ENCODE measurements around the gene SIX1.

SIX1 gene

DNA sequence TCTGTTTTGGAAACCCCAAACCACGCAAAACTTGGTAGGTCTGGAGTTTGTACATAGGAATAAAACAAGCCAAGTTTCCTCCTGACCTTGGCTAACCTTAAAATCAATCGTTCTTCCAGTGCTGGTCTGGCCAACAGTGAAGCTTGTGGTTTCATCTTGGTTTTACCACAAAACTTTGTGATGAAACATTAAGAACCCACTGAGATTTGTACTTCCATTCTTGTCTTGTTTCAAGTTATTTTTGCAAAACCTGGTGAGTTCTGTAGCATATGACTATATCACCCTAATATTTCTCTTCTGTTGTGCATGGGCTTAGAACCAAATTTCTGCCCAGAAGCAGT, 26.4 kb downstream of the SIX1 start:
- H3K4me3 ChIP-seq (replicated peaks in 1 of 2; ENCODE audit: low read depth in 2 of 2, low read length in 2 of 2): no peak overlapping the region
- TF ChIP-seq CTCF (IDR thresholded peaks at IDR 0.05; ENCODE audit: low read depth, low read length): no peak
- peak; percentile 53 to 62 for DNase-seq (ENCODE audit: low read depth in 2 of 2)

DNA sequence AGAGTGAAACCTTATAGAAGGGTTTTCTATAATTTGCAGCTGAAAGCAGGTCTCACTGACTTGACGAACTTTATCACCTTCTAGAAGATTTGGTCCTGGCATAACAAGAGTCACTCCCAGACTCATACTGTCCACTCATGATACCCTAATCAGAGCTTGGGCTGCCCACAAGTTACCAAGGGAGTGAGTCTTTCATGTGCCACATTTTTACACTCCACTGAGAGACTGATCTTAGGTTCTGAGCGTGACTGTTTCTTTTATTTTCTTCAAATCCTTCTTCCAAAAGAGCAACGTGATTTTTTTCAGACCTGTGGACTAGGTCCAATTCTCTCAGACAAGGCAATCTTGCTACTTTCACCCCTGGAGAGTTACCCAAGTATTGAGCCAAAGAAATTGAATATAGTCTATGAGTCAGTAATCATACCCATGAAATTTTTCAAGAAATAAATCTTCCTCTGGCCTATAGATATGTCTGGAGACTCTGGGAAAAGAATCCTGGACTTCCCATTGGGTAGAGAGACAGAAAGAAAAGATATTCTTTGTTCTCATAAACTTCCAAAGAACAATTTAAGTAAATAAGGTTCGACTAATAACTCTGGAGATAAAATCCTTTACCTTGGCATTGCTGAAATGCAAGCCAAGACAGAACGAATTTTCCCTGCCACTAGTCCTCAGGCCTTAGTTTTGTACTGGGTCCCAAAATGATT, 26.9 kb downstream of the SIX1 start:
- TF ChIP-seq CTCF (IDR thresholded peaks at IDR 0.05; ENCODE audit: low read depth, low read length): no peak
- DNase-seq (ENCODE audit: low read depth in 2 of 2): peak; percentile 27 to 33
- H3K4me3 ChIP-seq (replicated peaks in 1 of 2; ENCODE audit: low read depth in 2 of 2, low read length in 2 of 2): no peak overlapping the region

GRCh38 chr14:60621386-60621785, 27.9 kb downstream of the SIX1 start:
- no peak for TF ChIP-seq CTCF (IDR thresholded peaks at IDR 0.05; ENCODE audit: low read depth, low read length)
- DNase-seq (ENCODE audit: low read depth in 2 of 2): no peak
- H3K4me3 ChIP-seq (replicated peaks in 1 of 2; ENCODE audit: low read depth in 2 of 2, low read length in 2 of 2): no peak overlapping the region

DNA sequence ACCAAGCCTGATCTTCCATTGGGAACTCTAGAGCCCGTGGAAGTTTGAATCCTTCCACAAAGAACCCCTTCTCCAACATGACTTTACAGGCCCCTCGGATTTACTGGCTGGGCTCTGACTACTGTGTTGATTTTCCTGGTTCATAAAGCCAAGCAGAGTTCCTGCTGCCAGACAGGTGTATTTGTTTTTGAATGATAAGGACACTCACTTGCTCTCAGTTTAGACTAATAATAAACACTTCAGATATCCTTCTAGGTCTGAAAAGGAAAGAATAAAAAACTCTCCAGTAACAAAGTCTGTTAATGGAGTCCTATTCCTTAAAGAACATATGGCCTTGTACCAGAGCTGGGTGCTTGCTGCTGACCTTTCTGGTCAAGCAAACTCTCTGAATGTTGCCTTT, 31.0 kb downstream of the SIX1 start:
- DNase-seq (ENCODE audit: low read depth in 2 of 2): no peak
- no peak for TF ChIP-seq CTCF (IDR thresholded peaks at IDR 0.05; ENCODE audit: low read depth, low read length)
- H3K4me3 ChIP-seq (replicated peaks in 1 of 2; ENCODE audit: low read depth in 2 of 2, low read length in 2 of 2): no peak overlapping the region

DNA sequence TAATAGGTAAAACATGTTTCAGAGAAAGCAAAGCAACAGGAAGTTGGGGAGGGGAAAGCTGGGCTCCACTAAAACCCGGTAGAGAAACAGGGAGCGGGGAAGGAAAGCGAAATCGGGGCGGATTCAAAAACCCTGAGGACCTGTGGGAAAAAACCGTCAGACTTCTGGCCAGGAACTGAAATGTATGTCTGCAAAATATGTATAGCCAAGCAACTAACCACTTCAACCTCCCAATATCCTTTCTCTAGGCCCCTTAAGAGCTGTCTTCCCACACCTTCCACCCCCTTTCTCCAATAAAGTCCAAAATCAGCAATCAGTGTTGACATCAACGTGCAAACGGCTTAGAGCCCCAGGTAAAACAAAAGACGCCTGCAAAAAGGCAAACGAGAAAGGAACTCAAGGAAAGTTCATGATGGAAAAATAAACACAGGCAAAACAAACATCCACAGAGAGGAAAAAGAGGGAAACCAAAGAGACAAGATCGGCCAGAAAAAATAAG, 32.8 kb downstream of the SIX1 start:
- H3K4me3 ChIP-seq (replicated peaks in 1 of 2; ENCODE audit: low read depth in 2 of 2, low read length in 2 of 2): no peak overlapping the region
- DNase-seq (ENCODE audit: low read depth in 2 of 2): no peak
- no peak for TF ChIP-seq CTCF (IDR thresholded peaks at IDR 0.05; ENCODE audit: low read depth, low read length)

DNA sequence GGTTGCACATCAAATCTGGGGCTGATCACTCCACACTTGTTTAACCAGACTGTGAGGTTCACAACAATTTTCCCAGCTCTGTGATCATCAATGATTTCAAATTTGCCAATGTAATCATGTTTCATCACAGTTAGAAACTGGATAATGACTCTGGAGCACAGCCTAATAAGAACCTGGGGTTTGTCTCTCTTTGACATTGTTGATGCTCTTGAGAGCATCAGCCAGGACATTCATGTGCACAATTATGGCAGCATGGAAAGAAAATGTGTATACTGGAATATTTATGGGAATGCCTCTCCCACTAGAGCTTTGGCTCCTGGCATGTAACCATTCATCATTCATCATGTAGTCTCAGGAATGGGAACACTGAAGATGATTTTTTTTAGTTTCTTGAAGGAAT, 47.0 kb downstream of the SIX1 start:
- no peak for DNase-seq (ENCODE audit: low read depth in 2 of 2)
- TF ChIP-seq CTCF (IDR thresholded peaks at IDR 0.05; ENCODE audit: low read depth, low read length): no peak
- H3K4me3 ChIP-seq (replicated peaks in 1 of 2; ENCODE audit: low read depth in 2 of 2, low read length in 2 of 2): no peak overlapping the region

DNA sequence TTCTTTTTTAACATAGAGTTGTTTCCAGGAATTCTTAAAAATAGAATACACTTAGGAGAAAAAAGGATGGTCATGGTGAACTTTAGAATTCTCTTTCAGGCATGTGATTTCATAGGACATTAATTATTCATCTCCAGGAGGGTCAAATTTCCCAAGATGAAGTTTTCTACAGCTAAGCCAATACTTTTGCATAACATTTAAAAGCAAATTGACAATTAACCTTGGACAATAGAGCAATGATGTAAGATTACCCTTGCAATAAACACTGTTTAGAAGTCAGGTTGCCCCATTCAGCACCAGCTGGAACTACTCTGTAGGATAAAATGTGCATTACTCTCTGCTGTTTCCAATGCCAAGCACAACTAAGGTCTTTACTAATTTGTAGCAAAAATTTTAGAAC, 49.5 kb downstream of the SIX1 start:
- no peak for TF ChIP-seq CTCF (IDR thresholded peaks at IDR 0.05; ENCODE audit: low read depth, low read length)

More for the DNA sequence above, 49.5 kb downstream of the SIX1 start:
- H3K4me3 ChIP-seq (replicated peaks in 1 of 2; ENCODE audit: low read depth in 2 of 2, low read length in 2 of 2): no peak overlapping the region
- DNase-seq (ENCODE audit: low read depth in 2 of 2): no peak

Measured in cardiac fibroblast (primary cell).